Left hindlimb (tissue), 1 donor: Measurements from ENCODE around the gene CNIH1.
"Not testable (repeated sequence)": the region's sequence is repeated elsewhere in the genome, so short reads cannot be mapped to it uniquely, and the experiment has no call there.

Source experiments
- DNase-seq: peaks from one replicate; pipeline ENCODE4 v3.0.0-alpha.2; 2018

CNIH1 gene

GRCh38 chr14:54425537-54426274 is 15.5 kb downstream of the CNIH1 start:
- no peak for DNase-seq

GRCh38 chr14:54425068-54425467 is 16.1 kb downstream of the CNIH1 start:
- DNase-seq = no peak

DNA sequence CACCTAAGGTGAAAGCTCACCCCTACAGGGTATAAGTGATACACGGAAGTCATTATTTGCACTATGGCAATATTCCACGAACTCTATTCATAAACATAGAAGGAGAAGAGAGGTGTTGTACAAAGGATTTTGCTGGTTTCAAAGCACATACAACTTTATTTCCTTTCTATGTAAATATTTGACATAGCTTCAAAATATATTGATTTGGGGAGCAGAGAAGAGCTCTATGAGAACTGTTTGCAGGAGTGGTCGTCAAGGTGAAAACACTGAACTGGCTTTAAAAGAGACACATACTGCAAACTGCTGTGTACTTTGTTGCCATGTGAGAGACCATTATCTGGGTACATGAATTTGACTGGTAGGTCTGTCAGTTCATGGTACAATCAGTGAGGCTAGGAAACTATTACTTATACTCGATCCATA is 16.7 kb downstream of the CNIH1 start:
- DNase-seq = no peak

DNA sequence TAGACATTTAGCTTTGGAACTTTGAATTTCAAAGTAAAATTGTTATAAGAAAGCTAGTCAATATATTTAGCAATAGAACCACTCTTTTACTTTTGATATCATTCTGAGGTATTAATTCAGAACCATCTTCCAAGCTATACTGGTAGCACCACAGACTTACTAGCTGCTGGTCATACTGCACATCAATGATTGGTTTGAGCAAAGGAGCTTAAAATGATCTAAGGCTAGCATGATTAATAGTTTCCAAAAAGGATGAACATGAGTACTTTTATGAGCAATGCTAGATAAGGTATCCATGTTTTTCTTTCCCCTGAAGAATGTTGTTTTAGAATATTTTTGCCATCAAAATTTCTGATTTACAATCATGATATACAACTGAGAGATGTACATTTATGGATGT is 17.2 kb downstream of the CNIH1 start:
- no peak for DNase-seq

- DNase-seq = no peak
Measured at GRCh38 chr14:54420478-54421142, 20.6 kb downstream of the CNIH1 start.

GRCh38 chr14:54411371-54411770 is 29.8 kb downstream of the CNIH1 start:
- DNase-seq = no peak

- no peak for DNase-seq
Measured at GRCh38 chr14:54410215-54410614, 31.0 kb downstream of the CNIH1 start.

- DNase-seq = not testable (repeated sequence)
Measured at GRCh38 chr14:54403401-54404005, 37.7 kb downstream of the CNIH1 start.

GRCh38 chr14:54399560-54399959 is 41.6 kb downstream of the CNIH1 start:
- DNase-seq = no peak

DNA sequence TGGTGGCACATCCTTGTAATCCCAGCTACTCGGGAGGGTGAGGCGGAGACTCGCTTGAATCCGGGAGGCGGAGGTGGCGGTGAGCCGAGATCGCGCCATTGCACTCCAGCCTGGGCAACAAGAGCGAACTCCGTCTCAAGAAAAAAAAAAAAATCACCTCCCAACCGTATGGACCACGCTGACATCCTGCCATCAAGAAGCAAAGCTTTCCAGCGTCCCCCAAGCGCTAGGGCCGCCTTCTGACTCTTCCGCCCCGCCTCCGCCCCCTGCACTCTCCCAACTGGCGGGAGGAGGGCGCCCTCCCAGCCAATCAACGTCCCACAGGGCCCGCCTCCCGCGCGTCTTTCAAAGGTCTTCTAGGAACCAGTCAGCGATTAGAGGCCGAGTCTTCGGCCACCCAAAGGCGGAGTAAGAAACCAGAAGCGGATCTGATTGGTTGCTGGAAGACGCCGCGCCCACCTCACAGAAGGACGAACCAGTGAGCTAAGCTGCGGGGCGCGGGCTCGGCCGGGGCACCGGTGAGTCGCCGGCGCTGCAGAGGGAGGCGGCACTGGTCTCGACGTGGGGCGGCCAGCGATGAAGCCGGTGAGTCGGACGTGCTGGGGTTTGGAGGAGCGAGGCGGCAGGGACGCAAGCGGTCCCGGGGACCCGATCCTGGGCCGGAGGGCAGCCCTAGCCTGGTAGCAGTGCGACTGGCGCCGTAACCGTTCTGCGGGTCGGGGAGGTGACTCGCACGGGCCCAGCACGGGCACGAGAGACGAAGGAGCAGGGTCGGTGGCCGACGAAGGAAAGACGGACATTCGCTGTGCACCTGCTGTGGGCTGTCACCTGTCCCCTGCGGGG is 44.5 kb downstream of the CNIH1 start, which contains the start of gene CDKN3:
Gene CDKN3 (plus strand): TSS at position 515 of the 843 bp plus-strand sequence. CDS start 62 bp downstream, at position 577.
- DNase-seq = peak; percentile 98

DNA sequence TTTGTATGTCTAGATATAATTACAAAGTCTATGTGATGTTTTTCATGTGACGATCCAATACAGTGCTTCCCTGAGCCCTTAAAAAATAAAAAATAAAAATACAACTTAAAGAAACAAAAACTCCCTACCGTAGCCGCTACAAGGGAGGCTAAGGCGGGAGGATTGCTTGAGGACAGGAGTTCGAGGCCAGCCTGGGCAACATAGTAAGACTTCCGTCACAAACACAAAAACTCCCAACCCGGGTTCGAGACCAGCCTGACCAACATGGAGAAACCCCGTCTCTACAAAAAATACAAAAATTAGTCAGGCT is 45.0 kb downstream of the CNIH1 start:
- DNase-seq = peak; percentile 44

- no peak for DNase-seq
Measured at GRCh38 chr14:54395716-54396115, 45.5 kb downstream of the CNIH1 start.

- no peak for DNase-seq
Measured at GRCh38 chr14:54395284-54395683, 45.9 kb downstream of the CNIH1 start.

DNA sequence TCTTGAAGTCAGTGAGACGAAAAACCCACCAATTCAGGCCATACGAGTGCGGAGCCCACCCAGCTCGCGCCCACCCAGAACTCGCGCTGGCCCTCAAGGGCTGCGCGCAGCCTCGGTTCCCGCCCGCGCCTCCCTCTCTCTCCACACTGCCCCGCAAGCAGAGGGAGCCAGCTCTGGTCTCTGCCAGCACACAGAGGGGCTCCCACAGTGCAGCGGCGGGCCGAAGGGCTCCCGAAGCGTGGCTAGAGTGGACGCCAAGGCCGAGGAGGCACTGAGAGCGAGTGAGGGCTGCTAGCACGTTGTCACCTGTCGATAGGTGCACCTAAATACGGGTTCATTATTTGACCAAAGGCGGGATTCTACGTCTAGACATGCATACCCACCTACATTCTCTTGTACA is 46.6 kb downstream of the CNIH1 start:
- no peak for DNase-seq

DNA sequence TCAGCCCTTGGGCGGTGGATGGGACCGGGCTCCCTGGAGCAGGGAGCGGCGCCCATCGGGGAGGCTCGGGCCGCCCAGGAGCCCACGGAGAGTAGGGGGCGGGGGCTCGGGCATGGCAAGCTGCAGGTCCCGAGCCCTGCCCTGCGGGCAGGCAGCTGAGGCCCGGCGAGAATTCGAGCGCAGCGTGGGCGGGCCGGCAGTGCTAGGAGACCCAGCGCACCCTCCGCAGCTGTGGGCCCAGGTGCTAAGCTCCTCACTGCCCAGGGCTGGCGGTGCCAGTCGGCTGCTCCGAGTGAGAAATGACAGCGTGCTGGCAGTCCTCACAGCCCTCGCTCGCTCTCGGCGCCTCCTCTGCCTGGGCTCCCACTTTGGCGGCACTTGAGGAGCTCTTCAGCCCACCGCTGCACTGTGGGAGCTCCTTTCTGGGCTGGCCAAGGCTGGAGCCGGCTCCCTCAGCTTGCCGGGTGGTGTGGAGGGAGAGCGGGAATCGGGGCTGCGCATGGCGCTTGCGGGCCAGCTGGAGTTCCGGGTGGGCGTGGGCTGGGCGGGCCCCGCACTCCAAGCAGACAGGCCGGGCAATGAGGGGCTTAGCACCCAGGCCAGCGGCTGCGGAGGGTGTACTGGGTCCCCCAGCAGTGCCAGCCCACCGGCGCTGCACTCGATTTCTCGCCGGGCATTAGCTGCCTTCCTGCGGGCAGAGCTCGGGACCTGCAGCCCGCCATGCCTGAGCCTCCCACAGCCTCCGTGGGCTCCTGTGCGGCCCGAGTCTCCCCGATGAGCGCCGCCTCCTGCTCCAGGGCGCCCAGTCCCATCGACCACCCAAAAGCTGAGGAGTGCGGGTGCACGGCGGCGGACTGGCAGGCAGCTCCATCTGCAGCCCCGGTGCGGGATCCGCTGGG is 47.9 kb downstream of the CNIH1 start:
- DNase-seq = not testable (repeated sequence)

GRCh38 chr14:54392131-54392859 is 48.9 kb downstream of the CNIH1 start:
- no peak for DNase-seq

- no peak for DNase-seq
Measured at GRCh38 chr14:54387328-54387727, 53.8 kb downstream of the CNIH1 start.

DNA sequence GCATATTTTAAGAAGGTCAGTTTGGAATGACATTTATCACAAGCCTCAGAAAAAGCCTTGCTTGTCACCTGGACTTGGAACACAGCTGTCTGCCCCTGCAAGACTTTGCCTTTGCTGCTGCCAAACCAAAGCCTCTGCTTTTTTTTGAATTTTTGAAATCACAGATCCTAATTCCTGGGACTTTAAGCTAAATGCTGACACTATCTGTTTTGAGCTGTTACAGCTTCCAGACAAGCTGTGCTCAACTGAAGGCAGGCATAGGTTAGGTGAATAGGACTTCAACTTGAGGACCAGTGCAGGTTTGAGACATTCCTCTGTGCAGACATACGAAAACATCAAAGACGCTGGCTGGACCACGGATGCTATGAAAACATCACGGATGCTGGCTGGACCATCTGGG is 55.6 kb downstream of the CNIH1 start:
- no peak for DNase-seq

DNA sequence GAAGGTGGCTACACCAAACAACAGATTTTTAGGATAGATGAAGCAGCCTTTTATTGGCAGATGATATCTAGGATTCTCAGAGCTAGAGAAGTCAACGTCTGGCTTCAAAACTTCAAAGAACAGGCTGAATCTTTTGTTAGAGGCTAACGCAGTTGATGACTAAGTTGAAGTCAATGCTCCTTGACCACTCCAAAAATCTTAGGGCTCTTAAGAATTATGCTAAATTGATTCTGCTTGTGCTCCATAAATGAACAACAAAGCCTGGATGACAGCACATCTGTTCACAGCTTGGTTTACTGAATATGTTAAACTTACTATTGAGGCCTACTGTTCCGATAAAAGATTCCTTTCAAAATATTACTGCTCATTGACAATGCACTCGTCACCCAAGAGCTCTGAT is 57.3 kb downstream of the CNIH1 start:
- no peak for DNase-seq

DNA sequence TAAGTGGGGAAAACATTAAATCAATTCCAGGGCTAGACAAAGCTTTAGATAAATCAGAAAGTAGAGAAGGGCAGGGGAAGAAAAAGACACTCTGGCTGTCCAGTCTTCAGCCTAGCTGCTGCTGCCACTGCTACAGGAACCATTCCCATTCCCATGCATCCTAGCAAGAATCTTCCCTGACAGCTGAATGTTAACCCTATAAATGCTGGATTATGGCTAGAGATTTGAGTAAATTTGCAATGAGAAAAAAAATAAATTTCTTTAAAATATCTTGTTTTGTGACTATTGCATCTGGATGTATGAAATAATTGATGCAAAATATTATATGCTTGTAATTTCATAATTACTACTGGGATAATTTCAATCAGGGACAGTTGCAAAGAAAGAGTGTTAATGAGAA is 59.4 kb downstream of the CNIH1 start:
- no peak for DNase-seq

GRCh38 chr14:54380558-54380957 is 60.6 kb downstream of the CNIH1 start:
- DNase-seq = not testable (repeated sequence)
